OCI-LY1 (cell line): Measurements from ENCODE around the gene TIMP4.

Experiments used
- H2AFZ ChIP-seq: fragments of 200-600 bp; sonication (generic), shearing (Covaris generic); 2 replicates; pipeline ENCODE4 v1.6.0; 2014; ENCODE audit warnings: antibody characterized with exemption, mild to moderate bottlenecking, low read length
- H3F3A ChIP-seq: fragments of 200-600 bp; sonication (generic), shearing (Covaris generic); 2 replicates; pipeline ENCODE4 v1.6.0; 2014; ENCODE audit warnings: mild to moderate bottlenecking, antibody characterized with exemption, low read length, moderate library complexity; ENCODE audit not compliant: insufficient read depth
- H3K27ac ChIP-seq: fragments of 200-600 bp; sonication (generic); 2 replicates; pipeline ENCODE4 v1.5.1; 2014; ENCODE audit warnings: low read length, mixed run types, mild to moderate bottlenecking, low read depth; ENCODE audit not compliant: poor library complexity, severe bottlenecking
- H3K27me3 ChIP-seq: fragments of 200-600 bp; sonication (generic); 2 replicates; pipeline ENCODE4 v1.6.0; 2014; ENCODE audit warnings: antibody characterized with exemption, mild to moderate bottlenecking, low read length, moderate library complexity; ENCODE audit not compliant: insufficient read depth
- H3K36me3 ChIP-seq: fragments of 200-600 bp; sonication (generic); 2 replicates; pipeline ENCODE4 v1.6.1; 2014; ENCODE audit warnings: mild to moderate bottlenecking, antibody characterized with exemption, low read length, moderate library complexity, mixed read lengths; ENCODE audit not compliant: insufficient read depth
- H3K4me1 ChIP-seq: fragments of 200-600 bp; sonication (generic); 2 replicates; pipeline ENCODE4 v1.5.1; 2014; ENCODE audit warnings: mild to moderate bottlenecking, low read length, moderate library complexity; ENCODE audit not compliant: insufficient read depth, severe bottlenecking
- H3K4me2 ChIP-seq: fragments of 200-600 bp; sonication (generic), shearing (Covaris generic); 2 replicates; pipeline ENCODE4 v1.6.1; 2014; ENCODE audit warnings: low read length
- H3K4me3 ChIP-seq: fragments of 200-600 bp; sonication (generic); 2 replicates; pipeline ENCODE4 v1.5.1; 2014; ENCODE audit warnings: low read length, low read depth, mild to moderate bottlenecking, mixed read lengths; ENCODE audit not compliant: poor library complexity, severe bottlenecking
- H3K79me2 ChIP-seq: fragments of 200-600 bp; shearing (Covaris generic); 2 replicates; pipeline ENCODE4 v1.6.1; 2016; ENCODE audit warnings: mixed run types, low read length, mixed read lengths; ENCODE audit not compliant: insufficient read depth
- H3K9ac ChIP-seq: fragments of 200-600 bp; sonication (generic), shearing (Covaris generic); 2 replicates; pipeline ENCODE4 v1.6.1; 2014; ENCODE audit warnings: mild to moderate bottlenecking, low read length, mixed read lengths
- H3K9me2 ChIP-seq: fragments of 200-600 bp; sonication (generic), shearing (Covaris generic); 2 replicates; pipeline ENCODE4 v1.6.1; 2014; ENCODE audit warnings: low read depth, mild to moderate bottlenecking, low read length, mixed read lengths
- H3K9me3 ChIP-seq: fragments of 200-600 bp; shearing (Covaris generic); 2 replicates; pipeline ENCODE4 v1.6.1; 2014; ENCODE audit warnings: low read length, mixed read lengths
- H4K20me1 ChIP-seq: fragments of 200-600 bp; sonication (generic), shearing (Covaris generic); 2 replicates; pipeline ENCODE4 v1.6.0; 2016; ENCODE audit warnings: mild to moderate bottlenecking, low read length; ENCODE audit not compliant: insufficient read depth
- EZH2 ChIP-seq: fragments of 200-600 bp; sonication (generic), shearing (Covaris generic); IDR thresholded peaks from 2 replicates; pipeline ENCODE4 v1.8.0; 2017; ENCODE audit warnings: borderline replicate concordance, mixed run types, mild to moderate bottlenecking, antibody characterized with exemption, low read length, moderate library complexity, mixed read lengths
- TF ChIP-seq, protein P1 (sequence below): fragments of 200-600 bp; sonication (generic), shearing (Covaris generic); IDR thresholded peaks from 2 replicates; pipeline ENCODE4 v1.5.1; 2017; ENCODE audit warnings: mild to moderate bottlenecking, antibody characterized with exemption, low read length, moderate library complexity, mixed read lengths

TIMP4 gene

DNA sequence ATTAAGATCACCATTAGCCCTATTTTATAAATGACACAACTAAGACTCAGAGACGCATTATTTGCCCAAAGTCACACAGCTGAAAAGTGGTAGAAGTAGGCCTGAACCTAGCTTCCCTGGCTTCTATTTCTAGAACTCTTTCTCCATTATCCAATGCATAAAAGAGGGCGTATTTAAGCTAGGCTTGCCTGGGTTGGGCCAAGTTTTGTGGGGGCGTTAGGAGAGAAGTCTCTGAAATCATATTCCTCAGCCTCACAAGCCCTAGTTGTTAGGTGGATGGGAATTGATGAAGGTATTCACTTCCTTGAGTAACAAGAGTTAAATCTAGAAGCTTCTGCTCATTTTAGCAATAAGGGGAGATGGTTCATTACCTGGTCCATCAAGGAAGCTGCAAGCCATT lies 22.3 kb downstream of the TIMP4 start:
- no peak overlapping the region for H2AFZ ChIP-seq
- no peak overlapping the region for H3K4me3 ChIP-seq
- H3K9me2 ChIP-seq = no peaks in the 10 kb centered on the region
- no peaks in the 10 kb centered on the region for H4K20me1 ChIP-seq
- no peak overlapping the region for H3K27ac ChIP-seq
- no peaks in the 10 kb centered on the region for H3K36me3 ChIP-seq
- H3K79me2 ChIP-seq = no peaks in the 10 kb centered on the region
- H3F3A ChIP-seq = no peaks in the 10 kb centered on the region
- H3K4me1 ChIP-seq = no peaks in the 10 kb centered on the region
- H3K27me3 ChIP-seq = no peaks in the 10 kb centered on the region
- no peak overlapping the region for H3K4me2 ChIP-seq
- H3K9ac ChIP-seq = no peak overlapping the region
- no peaks in the 10 kb centered on the region for H3K9me3 ChIP-seq
- no peak for TF ChIP-seq EZH2
- TF ChIP-seq, protein P1, sequence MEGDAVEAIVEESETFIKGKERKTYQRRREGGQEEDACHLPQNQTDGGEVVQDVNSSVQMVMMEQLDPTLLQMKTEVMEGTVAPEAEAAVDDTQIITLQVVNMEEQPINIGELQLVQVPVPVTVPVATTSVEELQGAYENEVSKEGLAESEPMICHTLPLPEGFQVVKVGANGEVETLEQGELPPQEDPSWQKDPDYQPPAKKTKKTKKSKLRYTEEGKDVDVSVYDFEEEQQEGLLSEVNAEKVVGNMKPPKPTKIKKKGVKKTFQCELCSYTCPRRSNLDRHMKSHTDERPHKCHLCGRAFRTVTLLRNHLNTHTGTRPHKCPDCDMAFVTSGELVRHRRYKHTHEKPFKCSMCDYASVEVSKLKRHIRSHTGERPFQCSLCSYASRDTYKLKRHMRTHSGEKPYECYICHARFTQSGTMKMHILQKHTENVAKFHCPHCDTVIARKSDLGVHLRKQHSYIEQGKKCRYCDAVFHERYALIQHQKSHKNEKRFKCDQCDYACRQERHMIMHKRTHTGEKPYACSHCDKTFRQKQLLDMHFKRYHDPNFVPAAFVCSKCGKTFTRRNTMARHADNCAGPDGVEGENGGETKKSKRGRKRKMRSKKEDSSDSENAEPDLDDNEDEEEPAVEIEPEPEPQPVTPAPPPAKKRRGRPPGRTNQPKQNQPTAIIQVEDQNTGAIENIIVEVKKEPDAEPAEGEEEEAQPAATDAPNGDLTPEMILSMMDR = no peak

DNA sequence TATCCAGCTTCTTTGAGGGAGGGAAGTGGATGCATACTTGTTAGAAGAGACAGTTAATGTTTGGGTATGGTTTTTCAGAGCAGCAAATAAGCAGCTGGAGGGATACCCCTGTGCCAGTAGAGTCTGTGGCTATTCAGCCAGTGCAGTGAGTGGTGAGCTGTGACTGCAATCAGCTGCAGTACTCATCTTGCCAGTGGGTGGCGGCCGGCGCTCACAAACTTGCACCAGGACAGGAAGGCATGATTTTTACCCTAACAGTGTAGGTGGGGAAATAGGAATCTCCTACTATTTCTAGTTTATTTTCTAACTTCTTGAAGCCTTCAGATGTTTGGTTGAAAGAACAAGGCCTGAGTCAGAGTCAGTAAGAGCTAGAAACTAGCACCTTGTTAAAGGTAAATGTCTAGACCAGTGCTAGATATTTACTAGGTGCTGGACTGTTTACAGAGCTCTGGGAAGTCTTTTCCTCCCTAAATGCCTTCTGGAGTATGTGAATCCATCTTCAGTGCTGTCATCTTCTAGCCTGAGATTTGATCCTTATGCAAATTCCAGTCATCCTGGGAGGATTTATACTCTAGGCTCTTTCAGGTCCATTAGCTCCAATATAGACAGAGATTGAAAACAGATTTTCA lies 23.6 kb downstream of the TIMP4 start:
- no peaks in the 10 kb centered on the region for H3K9me2 ChIP-seq
- H3K4me1 ChIP-seq = no peaks in the 10 kb centered on the region
- no peak overlapping the region for H3K27ac ChIP-seq
- H2AFZ ChIP-seq = no peak overlapping the region
- no peaks in the 10 kb centered on the region for H3K9me3 ChIP-seq
- no peaks in the 10 kb centered on the region for H4K20me1 ChIP-seq
- no peak overlapping the region for H3K4me3 ChIP-seq
- TF ChIP-seq, protein P1 = peak; percentile 87
- TF ChIP-seq EZH2 = no peak
- H3K36me3 ChIP-seq = no peaks in the 10 kb centered on the region
- no peaks in the 10 kb centered on the region for H3F3A ChIP-seq
- H3K79me2 ChIP-seq = no peaks in the 10 kb centered on the region
- no peak overlapping the region for H3K4me2 ChIP-seq
- H3K27me3 ChIP-seq = no peaks in the 10 kb centered on the region
- H3K9ac ChIP-seq = no peak overlapping the region

DNA sequence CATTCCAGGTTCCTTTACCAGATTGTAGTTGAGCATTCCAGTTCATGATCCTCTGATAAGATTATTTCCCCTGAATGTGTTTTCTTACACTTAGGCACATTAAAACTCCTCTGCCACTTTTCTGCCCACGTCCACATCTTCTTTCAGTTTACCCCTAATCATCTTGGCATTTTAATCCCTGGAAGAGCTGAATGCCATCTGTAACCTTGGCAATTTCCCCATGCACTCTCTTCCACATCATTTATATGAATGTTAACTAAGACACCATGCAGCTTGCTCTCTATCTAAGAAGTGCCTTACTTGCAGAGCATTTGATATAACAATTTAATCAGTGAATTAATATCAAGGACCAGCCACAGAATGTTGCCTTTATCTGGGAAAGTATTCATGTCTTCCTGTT lies 25.8 kb downstream of the TIMP4 start:
- Histone ChIP-seq H3K27ac (no peak overlapping the region), H3K79me2 (no peaks in the 10 kb centered on the region), H3K36me3 (no peaks in the 10 kb centered on the region), H3K9me2 (no peaks in the 10 kb centered on the region), H3K4me2 (no peak overlapping the region), H3K27me3 (no peaks in the 10 kb centered on the region), H3K9ac (no peak overlapping the region), H3F3A (no peaks in the 10 kb centered on the region), H2AFZ (no peak overlapping the region), H3K4me3 (no peak overlapping the region), H4K20me1 (no peaks in the 10 kb centered on the region), H3K9me3 (no peaks in the 10 kb centered on the region), H3K4me1 (no peaks in the 10 kb centered on the region)
- TF ChIP-seq, protein P1 = no peak
- TF ChIP-seq EZH2 = no peak
